HCT116 (cell line): Measurements from ENCODE around the gene CPLX3. TPM values are rescaled to one million over a fixed set of nuclear protein-coding genes. Genes with fewer than 3 reads are reported as not detected.

Experiments used
- ATAC-seq: fragments of 200-7000 bp; cut with Tn5 transposase; 2 replicates; pipeline ENCODE4 v1.9.1; 2020; ENCODE audit warnings: mild to moderate bottlenecking, moderate library complexity
- BruUV-seq: library from RNA; stranded (reverse); fragments of 400-500 nt; replicated peaks from 2 replicates; lab custom pipeline; 2021; lab: Mats Ljungman, UMichigan
- CTCF ChIA-PET: fragments of 300-600 bp; sonication (Branson Sonifier 250); formaldehyde crosslinking; loops from one replicate; lab custom pipeline; 2021; ENCODE audit warnings: antibody characterized with exemption; lab: Charles Lee
- POLR2A ChIA-PET: fragments of 300-600, 350-600 bp; sonication (Branson Sonifier 250); formaldehyde crosslinking; loops from one replicate; lab custom pipeline; 2021; ENCODE audit warnings: antibody characterized with exemption; lab: Charles Lee
- RAD21 ChIA-PET, 2 experiments: fragments of 300-600 bp; sonication (Branson Sonifier 250); formaldehyde crosslinking; loops; one replicate each; lab custom pipeline; 2023; ENCODE audit warnings: low total read pairs in 2 of 2; ENCODE audit not compliant: uncharacterized antibody in 2 of 2, unreplicated experiment in 2 of 2, low non-redundant PET in 1 of 2; lab: Charles Lee
- DNase-seq: peaks from one replicate; pipeline ENCODE4 v3.0.0-alpha.2; 2010; ENCODE audit warnings: low read depth, low spot score
- H2AFZ ChIP-seq: fragments of 200-600 bp; shearing (Covaris generic), sonication (generic); 2 replicates; pipeline ENCODE4 v1.6.1; 2017; ENCODE audit warnings: low read depth, mixed run types, mixed read lengths, antibody characterized with exemption, low read length; ENCODE audit not compliant: poor library complexity, severe bottlenecking
- H3K27ac ChIP-seq: 2 replicates; pipeline ENCODE4 v1.5.1; 2012; ENCODE audit warnings: low read depth, low read length
- H3K27me3 ChIP-seq: fragments of 200-600 bp; sonication (generic); 2 replicates; pipeline ENCODE4 v1.6.1; 2016; ENCODE audit warnings: mixed run types, low read length, mixed read lengths; ENCODE audit not compliant: insufficient read depth
- H3K36me3 ChIP-seq, 2 experiments: fragments of 200-500 bp in 1 of 2; fragments of 200-600 bp in 1 of 2; sonication (Bioruptor generic) in 1 of 2; sonication (generic) in 1 of 2; 2 replicates each; pipeline versions ENCODE4 v1.5.1 to v1.6.1; 2014 to 2016; ENCODE audit warnings: low read length in 2 of 2, inconsistent platforms in 1 of 2, mixed read lengths in 1 of 2, mixed run types in 1 of 2; ENCODE audit not compliant: insufficient read depth in 2 of 2, control insufficient read depth in 1 of 2
- H3K4me1 ChIP-seq, 2 experiments: fragments of 200-600 bp in 1 of 2; sonication (generic) in 1 of 2; 2 replicates each; pipeline versions ENCODE4 v1.5.1 to v1.6.1; 2012 to 2017; ENCODE audit warnings: low read length in 2 of 2, inconsistent platforms in 1 of 2, mild to moderate bottlenecking in 1 of 2, mixed read lengths in 1 of 2, mixed run types in 1 of 2, moderate library complexity in 1 of 2; ENCODE audit not compliant: insufficient read depth in 2 of 2, control insufficient read depth in 1 of 2
- H3K4me2 ChIP-seq: fragments of 200-600 bp; sonication (generic); 2 replicates; pipeline ENCODE4 v1.6.1; 2017; ENCODE audit warnings: mixed run types, low read length, mixed read lengths
- H3K4me3 ChIP-seq, 2 experiments: fragments of 200-600 bp in 1 of 2; sonication (generic) in 1 of 2; replicated peaks in 1 of 2; 2 replicates each; pipeline ENCODE4 v1.5.1; 2011 to 2016; ENCODE audit warnings: low read length in 2 of 2, control low read depth in 1 of 2, low read depth in 1 of 2, mild to moderate bottlenecking in 1 of 2, mixed read lengths in 1 of 2, mixed run types in 1 of 2
- H3K79me2 ChIP-seq: fragments of 200-600 bp; sonication (generic); 2 replicates; pipeline ENCODE4 v1.6.1; 2017; ENCODE audit warnings: mild to moderate bottlenecking, mixed run types, low read length, moderate library complexity, mixed read lengths; ENCODE audit not compliant: insufficient read depth
- H3K9ac ChIP-seq: fragments of 200-600 bp; sonication (generic); 2 replicates; pipeline ENCODE4 v1.6.1; 2016; ENCODE audit warnings: low read length, mixed read lengths
- H3K9me2 ChIP-seq: fragments of 200-600 bp; sonication (generic), shearing (Covaris generic); 2 replicates; pipeline ENCODE4 v1.6.1; 2017; ENCODE audit warnings: mixed run types, mild to moderate bottlenecking, moderate library complexity; ENCODE audit not compliant: insufficient read depth
- H3K9me3 ChIP-seq, 2 experiments: fragments of 200-500 bp in 1 of 2; fragments of 200-600 bp in 1 of 2; sonication (Bioruptor generic) in 1 of 2; sonication (generic) in 1 of 2; 2 replicates each; pipeline ENCODE4 v1.6.1; 2014 to 2017; ENCODE audit warnings: low read length in 2 of 2, mixed read lengths in 2 of 2, inconsistent platforms in 1 of 2, low read depth in 1 of 2, mild to moderate bottlenecking in 1 of 2, mixed run types in 1 of 2, moderate library complexity in 1 of 2; ENCODE audit not compliant: control insufficient read depth in 1 of 2, insufficient read depth in 1 of 2
- H4K20me1 ChIP-seq: fragments of 200-600 bp; sonication (generic), shearing (Covaris generic); 2 replicates; pipeline ENCODE4 v1.6.1; 2017; ENCODE audit warnings: mixed run types, mild to moderate bottlenecking, moderate library complexity; ENCODE audit not compliant: insufficient read depth
- CBX3 ChIP-seq: IDR thresholded peaks from 2 replicates; pipeline ENCODE4 v1.6.1; 2012; ENCODE audit warnings: low read depth
- CEBPB ChIP-seq: IDR thresholded peaks from 2 replicates; pipeline ENCODE4 v1.6.1; 2012; ENCODE audit warnings: low read depth
- EGR1 ChIP-seq: IDR thresholded peaks from 2 replicates; pipeline ENCODE4 v1.6.1; 2012; ENCODE audit warnings: low read depth
- ELF1 ChIP-seq: IDR thresholded peaks from 2 replicates; pipeline ENCODE4 v1.6.1; 2012; ENCODE audit warnings: low read depth, borderline replicate concordance
- EZH2phosphoT487 ChIP-seq: fragments of 200-600 bp; IDR thresholded peaks from 2 replicates; pipeline ENCODE4 v1.6.1; 2018; ENCODE audit warnings: antibody characterized with exemption, borderline replicate concordance
- FOSL1 ChIP-seq: IDR thresholded peaks from 2 replicates; pipeline ENCODE4 v1.6.1; 2012; ENCODE audit warnings: low read depth
- JUND ChIP-seq: IDR thresholded peaks from 2 replicates; pipeline ENCODE4 v1.6.1; 2012
- SIN3A ChIP-seq: IDR thresholded peaks from 2 replicates; pipeline ENCODE4 v1.6.1; 2012; ENCODE audit warnings: low read depth
- SP1 ChIP-seq: IDR thresholded peaks from 2 replicates; pipeline ENCODE4 v1.6.1; 2012; ENCODE audit warnings: low read depth
- YY1 ChIP-seq: IDR thresholded peaks from 2 replicates; pipeline ENCODE4 v1.6.1; 2011; ENCODE audit warnings: low read length, low read depth, moderate library complexity, mild to moderate bottlenecking; ENCODE audit not compliant: insufficient replicate concordance; ENCODE audit errors: extremely low read depth
- intact Hi-C: fragments of 100-400 bp; cut with micrococcal nuclease; formaldehyde crosslinking; loops from 2 replicates; pipeline ENCODE4 v1.10.0; 2022
- total RNA-seq: library from RNA; stranded (reverse); gene quantifications from one replicate; pipeline ENCODE4 v1.2.1, GENCODE V29; 2021; ENCODE audit not compliant: unreplicated experiment
- TF ChIP-seq, protein P1 (sequence below): IDR thresholded peaks from 2 replicates; pipeline ENCODE4 v1.6.1; 2012; ENCODE audit warnings: low read depth
- TF ChIP-seq, protein P2 (sequence below): IDR thresholded peaks from 2 replicates; pipeline ENCODE4 v1.6.1; 2012
- TF ChIP-seq, protein P3 (sequence below), 3 experiments: fragments of 200-600 bp in 1 of 3; sonication (generic) in 1 of 3; IDR thresholded peaks in 2 of 3; conservative IDR thresholded peaks in 1 of 3; 2 replicates each; pipeline ENCODE4 v1.5.1; 2012 to 2017; ENCODE audit warnings: low read depth in 2 of 3, low read length in 2 of 3, antibody characterized with exemption in 1 of 3, borderline replicate concordance in 1 of 3, control low read depth in 1 of 3, mild to moderate bottlenecking in 1 of 3, mixed read lengths in 1 of 3, mixed run types in 1 of 3, moderate library complexity in 1 of 3; ENCODE audit not compliant: insufficient read depth in 1 of 3

CPLX3 gene
- total RNA-seq, 1 experiment from 2014 or later: not detected

DNA sequence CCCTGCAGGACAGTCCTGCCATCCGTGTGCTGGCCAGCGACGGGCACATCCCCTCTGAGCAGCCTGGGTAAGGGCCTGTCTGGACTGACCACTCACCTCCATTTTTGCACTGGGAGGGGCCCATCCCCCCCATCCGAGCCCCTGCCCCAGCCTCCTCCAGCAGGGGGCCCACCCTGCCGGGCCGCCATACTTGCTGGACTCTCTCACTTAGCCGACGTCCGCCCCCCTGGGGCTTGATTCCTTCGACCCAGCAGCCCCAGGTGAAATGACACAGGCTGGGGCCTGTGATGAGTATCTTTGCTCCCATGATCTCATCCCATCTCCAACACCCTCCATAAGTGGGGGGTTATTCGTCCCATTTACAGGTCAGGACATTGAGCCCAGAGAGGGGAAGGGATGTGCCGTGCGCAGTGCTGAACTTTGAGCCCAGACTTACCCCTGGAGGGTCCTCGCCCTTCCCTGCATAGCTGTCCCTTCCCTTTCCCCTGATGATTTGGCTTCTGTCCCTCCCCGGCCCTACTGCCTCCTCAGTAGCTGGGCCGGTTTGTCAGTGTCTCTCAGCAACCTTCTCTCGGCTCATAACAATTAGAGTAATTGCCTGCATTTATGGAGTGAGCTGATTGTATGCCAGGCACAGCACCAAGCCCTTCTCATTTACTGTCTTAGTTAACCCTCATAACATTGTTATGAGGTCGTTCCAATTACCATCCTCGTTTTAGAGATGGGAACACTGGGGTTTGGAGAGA lies 9.6 kb upstream of the CPLX3 start:
- Histone ChIP-seq H2AFZ (no peak overlapping the region), H3K27ac (no peak overlapping the region), H4K20me1 (no peaks in the 10 kb centered on the region), H3K4me1 (peaks cover 20 to 43% of the 10 kb centered on the region in 2 experiments), H3K4me2 (no peak overlapping the region), H3K9me2 (no peaks in the 10 kb centered on the region), H3K36me3 (no peaks in the 10 kb centered on the region), H3K9me3 (no peaks in the 10 kb centered on the region), H3K4me3 (no peak overlapping the region), H3K27me3 (no peaks in the 10 kb centered on the region), H3K79me2 (no peaks in the 10 kb centered on the region), H3K9ac (no peak overlapping the region)
- no TSS peak for BruUV-seq
- intact Hi-C loops: no loop called here
- RAD21 ChIA-PET: interaction anchor here in 1 of 2 experiments (0.5 kb wide), 1 partner anchor 133 kb away, joined by 3 read pairs; no protein-coding TSS in a partner anchor
- CTCF ChIA-PET: no interaction called here
- no peak for TF ChIP-seq SP1
- TF ChIP-seq FOSL1: no peak
- TF ChIP-seq CEBPB: no peak
- no peak for TF ChIP-seq ELF1
- no peak for TF ChIP-seq EZH2phosphoT487
- no peak for TF ChIP-seq EGR1
- POLR2A ChIA-PET: no interaction called here
- ATAC-seq (no peak), DNase-seq (no peak)

DNA sequence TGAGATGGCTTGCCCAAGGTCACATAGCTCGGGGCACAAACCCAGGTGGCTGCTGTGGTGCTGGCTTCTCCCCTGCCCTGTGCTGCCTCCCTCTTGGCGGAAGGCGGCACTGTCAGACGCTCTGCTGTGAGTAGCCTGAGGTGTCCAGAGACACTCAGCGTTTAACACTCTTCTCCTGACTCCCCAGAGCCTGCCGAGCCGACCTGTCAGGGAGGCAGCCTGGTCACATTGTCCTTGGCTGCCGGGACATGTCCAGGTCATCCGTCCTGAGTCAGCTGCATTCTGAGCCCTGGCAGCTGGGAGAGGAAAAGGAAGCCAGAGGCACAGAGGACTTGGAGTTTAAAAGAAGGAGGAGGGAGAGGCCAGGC lies 9.1 kb upstream of the CPLX3 start:
- Histone ChIP-seq H3K9me2 (no peaks in the 10 kb centered on the region), H3K79me2 (no peaks in the 10 kb centered on the region), H4K20me1 (no peaks in the 10 kb centered on the region), H3K36me3 (no peaks in the 10 kb centered on the region), H3K9me3 (no peaks in the 10 kb centered on the region), H3K9ac (no peak overlapping the region), H2AFZ (no peak overlapping the region), H3K27ac (no peak overlapping the region; the same call in 1 of the 2 replicates), H3K27me3 (no peaks in the 10 kb centered on the region), H3K4me1 (peaks cover 20 to 43% of the 10 kb centered on the region in 2 experiments), H3K4me3 (no peak overlapping the region), H3K4me2 (peak overlapping the region; percentile 32; the same call in 1 of the 2 replicates)
- TF ChIP-seq, protein P1, sequence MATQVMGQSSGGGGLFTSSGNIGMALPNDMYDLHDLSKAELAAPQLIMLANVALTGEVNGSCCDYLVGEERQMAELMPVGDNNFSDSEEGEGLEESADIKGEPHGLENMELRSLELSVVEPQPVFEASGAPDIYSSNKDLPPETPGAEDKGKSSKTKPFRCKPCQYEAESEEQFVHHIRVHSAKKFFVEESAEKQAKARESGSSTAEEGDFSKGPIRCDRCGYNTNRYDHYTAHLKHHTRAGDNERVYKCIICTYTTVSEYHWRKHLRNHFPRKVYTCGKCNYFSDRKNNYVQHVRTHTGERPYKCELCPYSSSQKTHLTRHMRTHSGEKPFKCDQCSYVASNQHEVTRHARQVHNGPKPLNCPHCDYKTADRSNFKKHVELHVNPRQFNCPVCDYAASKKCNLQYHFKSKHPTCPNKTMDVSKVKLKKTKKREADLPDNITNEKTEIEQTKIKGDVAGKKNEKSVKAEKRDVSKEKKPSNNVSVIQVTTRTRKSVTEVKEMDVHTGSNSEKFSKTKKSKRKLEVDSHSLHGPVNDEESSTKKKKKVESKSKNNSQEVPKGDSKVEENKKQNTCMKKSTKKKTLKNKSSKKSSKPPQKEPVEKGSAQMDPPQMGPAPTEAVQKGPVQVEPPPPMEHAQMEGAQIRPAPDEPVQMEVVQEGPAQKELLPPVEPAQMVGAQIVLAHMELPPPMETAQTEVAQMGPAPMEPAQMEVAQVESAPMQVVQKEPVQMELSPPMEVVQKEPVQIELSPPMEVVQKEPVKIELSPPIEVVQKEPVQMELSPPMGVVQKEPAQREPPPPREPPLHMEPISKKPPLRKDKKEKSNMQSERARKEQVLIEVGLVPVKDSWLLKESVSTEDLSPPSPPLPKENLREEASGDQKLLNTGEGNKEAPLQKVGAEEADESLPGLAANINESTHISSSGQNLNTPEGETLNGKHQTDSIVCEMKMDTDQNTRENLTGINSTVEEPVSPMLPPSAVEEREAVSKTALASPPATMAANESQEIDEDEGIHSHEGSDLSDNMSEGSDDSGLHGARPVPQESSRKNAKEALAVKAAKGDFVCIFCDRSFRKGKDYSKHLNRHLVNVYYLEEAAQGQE: no peak
- TF ChIP-seq JUND (no peak), SP1 (no peak), CBX3 (no peak), FOSL1 (no peak), ELF1 (no peak), SIN3A (no peak), YY1 (no peak)
- TF ChIP-seq, protein P2, sequence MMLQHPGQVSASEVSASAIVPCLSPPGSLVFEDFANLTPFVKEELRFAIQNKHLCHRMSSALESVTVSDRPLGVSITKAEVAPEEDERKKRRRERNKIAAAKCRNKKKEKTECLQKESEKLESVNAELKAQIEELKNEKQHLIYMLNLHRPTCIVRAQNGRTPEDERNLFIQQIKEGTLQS: no peak
- TF ChIP-seq, protein P3, sequence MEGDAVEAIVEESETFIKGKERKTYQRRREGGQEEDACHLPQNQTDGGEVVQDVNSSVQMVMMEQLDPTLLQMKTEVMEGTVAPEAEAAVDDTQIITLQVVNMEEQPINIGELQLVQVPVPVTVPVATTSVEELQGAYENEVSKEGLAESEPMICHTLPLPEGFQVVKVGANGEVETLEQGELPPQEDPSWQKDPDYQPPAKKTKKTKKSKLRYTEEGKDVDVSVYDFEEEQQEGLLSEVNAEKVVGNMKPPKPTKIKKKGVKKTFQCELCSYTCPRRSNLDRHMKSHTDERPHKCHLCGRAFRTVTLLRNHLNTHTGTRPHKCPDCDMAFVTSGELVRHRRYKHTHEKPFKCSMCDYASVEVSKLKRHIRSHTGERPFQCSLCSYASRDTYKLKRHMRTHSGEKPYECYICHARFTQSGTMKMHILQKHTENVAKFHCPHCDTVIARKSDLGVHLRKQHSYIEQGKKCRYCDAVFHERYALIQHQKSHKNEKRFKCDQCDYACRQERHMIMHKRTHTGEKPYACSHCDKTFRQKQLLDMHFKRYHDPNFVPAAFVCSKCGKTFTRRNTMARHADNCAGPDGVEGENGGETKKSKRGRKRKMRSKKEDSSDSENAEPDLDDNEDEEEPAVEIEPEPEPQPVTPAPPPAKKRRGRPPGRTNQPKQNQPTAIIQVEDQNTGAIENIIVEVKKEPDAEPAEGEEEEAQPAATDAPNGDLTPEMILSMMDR (IDR thresholded peaks at IDR 0.05 in 2 of 3, conservative IDR thresholded peaks at IDR 0.05 in 1 of 3; ENCODE audit: borderline replicate concordance in 1 of 3, insufficient read depth in 1 of 3, low read depth in 2 of 3, low read length in 2 of 3): no peak
- ChIA-PET POLR2A (no interaction called here), RAD21 (interaction anchor here in 1 of 2 experiments (0.5 kb wide), 1 partner anchor 132 kb away, joined by 3 read pairs; no protein-coding TSS in a partner anchor), CTCF (no interaction called here)
- DNase-seq (no peak), ATAC-seq (no peak)
- intact Hi-C loops: no loop called here
- BruUV-seq: no TSS peak
